ENCODE results near the gene HADHA. TPM values are rescaled to one million over a fixed set of nuclear protein-coding genes. Genes with fewer than 3 reads are reported as not detected.
A peak's percentile ranks its signal among the peaks of the same experiment; 100 is the strongest.

Gene HADHA
- total and polyA plus RNA-seq, 2 donors (not counting 1 experiment from before 2014, with no cell fraction given), result 29.8 to 96.7 TPM

DNA sequence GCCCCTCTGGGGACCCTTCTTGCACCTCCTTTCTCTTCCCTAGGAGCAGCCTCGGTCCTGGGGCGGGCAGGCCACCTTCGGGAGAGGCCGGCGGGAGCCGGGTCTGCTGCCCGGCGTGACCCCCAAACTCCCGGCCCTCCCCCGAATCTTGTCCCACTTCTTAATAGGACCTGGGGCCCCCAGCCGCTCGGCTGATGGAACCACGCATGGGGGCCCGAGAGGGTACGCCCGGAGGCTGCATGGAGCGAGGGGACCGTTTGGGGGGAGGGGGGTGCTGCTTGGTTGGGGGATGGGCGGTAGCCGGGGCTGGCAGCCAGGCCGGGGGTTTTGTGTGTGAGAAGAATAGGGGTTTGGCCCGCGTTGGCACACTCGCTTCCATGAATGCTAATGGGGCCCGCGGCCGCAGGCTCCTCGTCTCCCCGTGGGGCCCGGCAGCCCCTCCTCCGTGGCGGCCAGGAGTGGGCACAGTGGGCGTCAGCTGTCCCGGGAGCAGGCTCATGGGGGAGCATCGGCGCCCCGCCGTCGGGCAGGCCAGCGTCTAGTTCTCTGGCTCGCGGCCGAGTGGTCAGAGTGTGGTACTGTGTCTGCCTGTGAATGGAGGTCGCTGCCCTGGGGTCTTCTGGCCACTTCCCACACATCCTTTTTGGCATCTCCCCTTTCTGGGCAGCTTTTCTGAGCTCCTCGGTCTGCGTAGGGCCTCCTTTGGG, 70.5 kb downstream of the HADHA start:
- POLR2A ChIA-PET, result no interaction called here
- Mint-ChIP-seq H3K27ac (no peak overlapping the region), H3K4me1 (peaks cover 14% of the 10 kb centered on the region), H3K9me3 (ENCODE audit: insufficient read depth) (no peaks in the 10 kb centered on the region), H3K4me3 (peak overlapping the region; percentile 82), H3K27me3 (peaks cover 39% of the 10 kb centered on the region)
- Histone ChIP-seq H3K4me3 (ENCODE audit: control extremely low read depth in 1 of 5, extremely low read depth in 1 of 5, insufficient read depth in 1 of 5, low read depth in 2 of 5, low read length in 4 of 5) (peak overlapping the region in 2 of 5 experiments; percentile 45 to 50), H3K4me2 (replicated peaks; ENCODE audit: low read depth, low read length, poor library complexity, severe bottlenecking) (peak overlapping the region; percentile 91), H3K79me2 (ENCODE audit: control insufficient read depth, insufficient read depth, low read length) (no peaks in the 10 kb centered on the region), H3K9ac (ENCODE audit: low read length) (peak overlapping the region; percentile 60), H3K9me3 (ENCODE audit: control extremely low read depth in 1 of 3, control insufficient read depth in 2 of 3, insufficient read depth in 1 of 3, low read length in 2 of 3) (peaks cover 0 to 16% (median 0%) of the 10 kb centered on the region in 3 donors), H4K20me1 (ENCODE audit: control insufficient read depth, insufficient read depth, low read length, poor library complexity, severe bottlenecking) (no peaks in the 10 kb centered on the region), H3K4me1 (ENCODE audit: control insufficient read depth in 2 of 2, insufficient read depth in 2 of 2, low read length in 2 of 2) (peaks cover 19 to 25% of the 10 kb centered on the region in 2 donors), H3K27me3 (replicated peaks in 1 of 4; ENCODE audit: control extremely low read depth in 1 of 4, control insufficient read depth in 3 of 4, insufficient read depth in 4 of 4, low read length in 3 of 4) (peaks cover 0 to 60% (median 22%) of the 10 kb centered on the region in 4 experiments), H3K36me3 (replicated peaks in 1 of 2; ENCODE audit: control extremely low read depth in 1 of 2, control insufficient read depth in 1 of 2, extremely low read depth in 1 of 2, insufficient read depth in 2 of 2, low read length in 1 of 2) (no peaks in the 10 kb centered on the region), H2AFZ (ENCODE audit: insufficient read depth, low read depth, low read length, poor library complexity, severe bottlenecking) (peak overlapping the region; percentile 60), H3K27ac (ENCODE audit: low read length in 2 of 2) (no peak overlapping the region)
- CTCF ChIA-PET, result interaction anchor here (2.6 kb wide), 1 partner anchor 11 kb away, joined by 9 read pairs; no protein-coding TSS in a partner anchor
- ATAC-seq (ENCODE audit: low read depth), result no peak
- peak; percentile 27 for DNase-seq
- intact Hi-C loops (cut with micrococcal nuclease), result no loop called here
- TF ChIP-seq EZH2 (IDR thresholded peaks at IDR 0.05; ENCODE audit: borderline replicate concordance, insufficient read depth, low read depth, low read length, poor library complexity, severe bottlenecking), result peak; percentile 33
- TF ChIP-seq, protein P1, sequence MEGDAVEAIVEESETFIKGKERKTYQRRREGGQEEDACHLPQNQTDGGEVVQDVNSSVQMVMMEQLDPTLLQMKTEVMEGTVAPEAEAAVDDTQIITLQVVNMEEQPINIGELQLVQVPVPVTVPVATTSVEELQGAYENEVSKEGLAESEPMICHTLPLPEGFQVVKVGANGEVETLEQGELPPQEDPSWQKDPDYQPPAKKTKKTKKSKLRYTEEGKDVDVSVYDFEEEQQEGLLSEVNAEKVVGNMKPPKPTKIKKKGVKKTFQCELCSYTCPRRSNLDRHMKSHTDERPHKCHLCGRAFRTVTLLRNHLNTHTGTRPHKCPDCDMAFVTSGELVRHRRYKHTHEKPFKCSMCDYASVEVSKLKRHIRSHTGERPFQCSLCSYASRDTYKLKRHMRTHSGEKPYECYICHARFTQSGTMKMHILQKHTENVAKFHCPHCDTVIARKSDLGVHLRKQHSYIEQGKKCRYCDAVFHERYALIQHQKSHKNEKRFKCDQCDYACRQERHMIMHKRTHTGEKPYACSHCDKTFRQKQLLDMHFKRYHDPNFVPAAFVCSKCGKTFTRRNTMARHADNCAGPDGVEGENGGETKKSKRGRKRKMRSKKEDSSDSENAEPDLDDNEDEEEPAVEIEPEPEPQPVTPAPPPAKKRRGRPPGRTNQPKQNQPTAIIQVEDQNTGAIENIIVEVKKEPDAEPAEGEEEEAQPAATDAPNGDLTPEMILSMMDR (IDR thresholded peaks at IDR 0.05), result no peak
- WGBS (ENCODE audit: insufficient coverage), result 42% methylated on average over 39 of the region's 46 CpGs
